Measurements from ENCODE around the gene PARP1. TPM values are rescaled to one million over a fixed set of nuclear protein-coding genes. Genes with fewer than 3 reads are reported as not detected.

The PARP1 gene
- total RNA-seq, 1 experiment from 2014 or later, result 157 TPM

- no peaks in the 10 kb centered on the region for H3K27me3 ChIP-seq (ENCODE audit: insufficient read depth, low read depth)
- no peak overlapping the region for H3K27ac ChIP-seq
- H3K36me3 ChIP-seq (ENCODE audit: low read depth), result no peaks in the 10 kb centered on the region
- no peaks in the 10 kb centered on the region for H3K4me1 ChIP-seq (replicated peaks; ENCODE audit: insufficient read depth)
- TF ChIP-seq CTCF (conservative IDR thresholded peaks at IDR 0.05) (no peak), EZH2 (IDR thresholded peaks at IDR 0.05; ENCODE audit: low read depth) (no peak)
- H3F3A ChIP-seq (ENCODE audit: insufficient read depth, low read depth), result 0 out of 2 replicates have a peak, but pooled peaks cover 4% of the 10 kb centered on the region
- CTCF ChIA-PET, result no interaction called here
- no peak for DNase-seq
- no peak overlapping the region for H3K4me2 ChIP-seq
- intact Hi-C loops (cut with micrococcal nuclease; ENCODE audit: unreplicated experiment), result no loop called here
- POLR2A ChIA-PET (ENCODE audit: unreplicated experiment), result no interaction called here
- H3K79me2 ChIP-seq (ENCODE audit: low read depth), result no peaks in the 10 kb centered on the region
- no peaks in the 10 kb centered on the region for H3K9me3 ChIP-seq (ENCODE audit: insufficient read depth, low read depth)
- no peak overlapping the region for H2AFZ ChIP-seq
- no TSS peak for BruUV-seq (replicated peaks)
- H3K9me2 ChIP-seq (ENCODE audit: insufficient read depth), result no peaks in the 10 kb centered on the region
- no peaks in the 10 kb centered on the region for H4K20me1 ChIP-seq (ENCODE audit: insufficient read depth)
- no peak overlapping the region for H3K4me3 ChIP-seq
These were observed 6.3 kb upstream of the PARP1 start for GRCh38 chr1:226414098-226414698.

- no TSS peak for BruUV-seq (replicated peaks)
- no peak overlapping the region for H3K4me2 ChIP-seq
- no peak overlapping the region for H2AFZ ChIP-seq
- H3K4me1 ChIP-seq (replicated peaks; ENCODE audit: insufficient read depth), result peaks cover 10% of the 10 kb centered on the region
- POLR2A ChIA-PET (ENCODE audit: unreplicated experiment), result interaction anchor here (0.6 kb wide), 1 partner anchor 13 kb away, joined by 6 read pairs; no protein-coding TSS in a partner anchor
- H3K9me3 ChIP-seq (ENCODE audit: insufficient read depth, low read depth), result no peaks in the 10 kb centered on the region
- H3K27ac ChIP-seq, result no peak overlapping the region
- H3K27me3 ChIP-seq (ENCODE audit: insufficient read depth, low read depth), result no peaks in the 10 kb centered on the region
- H3K4me3 ChIP-seq, result no peak overlapping the region
- H3K9me2 ChIP-seq (ENCODE audit: insufficient read depth), result no peaks in the 10 kb centered on the region
- peaks cover 5% of the 10 kb centered on the region; the same call in 1 of the 2 replicates for H4K20me1 ChIP-seq (ENCODE audit: insufficient read depth)
- intact Hi-C loops (cut with micrococcal nuclease; ENCODE audit: unreplicated experiment), result no loop called here
- TF ChIP-seq CTCF (conservative IDR thresholded peaks at IDR 0.05), result no peak
- TF ChIP-seq EZH2 (IDR thresholded peaks at IDR 0.05; ENCODE audit: low read depth), result no peak
- H3K79me2 ChIP-seq (ENCODE audit: low read depth), result peaks cover 5% of the 10 kb centered on the region; the same call in 1 of the 2 replicates
- CTCF ChIA-PET, result no interaction called here
- H3K36me3 ChIP-seq (ENCODE audit: low read depth), result no peaks in the 10 kb centered on the region
- peaks cover 16% of the 10 kb centered on the region; the same call in 1 of the 2 replicates for H3F3A ChIP-seq (ENCODE audit: insufficient read depth, low read depth)
- no peak for DNase-seq
These were observed 3.7 kb upstream of the PARP1 start for GRCh38 chr1:226411619-226412018.

GRCh38 chr1:226410958-226411357 lies 3.1 kb upstream of the PARP1 start:
- no TSS peak for BruUV-seq (replicated peaks)
- no peaks in the 10 kb centered on the region for H3K9me2 ChIP-seq (ENCODE audit: insufficient read depth)
- no peak for DNase-seq
- no peaks in the 10 kb centered on the region for H3K36me3 ChIP-seq (ENCODE audit: low read depth)
- intact Hi-C loops (cut with micrococcal nuclease; ENCODE audit: unreplicated experiment), result no loop called here
- ChIA-PET POLR2A (ENCODE audit: unreplicated experiment) (no interaction called here), CTCF (no interaction called here)
- H3K79me2 ChIP-seq (ENCODE audit: low read depth), result peaks cover 11% of the 10 kb centered on the region
- H3K4me3 ChIP-seq, result no peak overlapping the region
- H3K9me3 ChIP-seq (ENCODE audit: insufficient read depth, low read depth), result no peaks in the 10 kb centered on the region
- H3K27me3 ChIP-seq (ENCODE audit: insufficient read depth, low read depth), result no peaks in the 10 kb centered on the region
- no peak overlapping the region for H3K4me2 ChIP-seq
- H2AFZ ChIP-seq, result no peak overlapping the region
- H4K20me1 ChIP-seq (ENCODE audit: insufficient read depth), result peaks cover 10% of the 10 kb centered on the region; the same call in 1 of the 2 replicates
- peaks cover 16% of the 10 kb centered on the region for H3K4me1 ChIP-seq (replicated peaks; ENCODE audit: insufficient read depth)
- H3K27ac ChIP-seq, result no peak overlapping the region
- no peak for TF ChIP-seq EZH2 (IDR thresholded peaks at IDR 0.05; ENCODE audit: low read depth)
- H3F3A ChIP-seq (ENCODE audit: insufficient read depth, low read depth), result peaks cover 17% of the 10 kb centered on the region; the same call in 1 of the 2 replicates

All from PC-9 (cell line).